GM10248 (cell line): ENCODE measurements around the gene ACBD4.

Experiments
- CTCF ChIA-PET: fragments of 300-600 bp; sonication (Branson Sonifier 250); formaldehyde crosslinking; extraction: SDS; loops from one replicate; lab custom pipeline; 2021; ENCODE audit warnings: antibody characterized with exemption; lab: Yijun Ruan, JAX
- POLR2A ChIA-PET: fragments of 350-650 bp; sonication (Branson Sonifier 250); formaldehyde crosslinking; extraction: SDS; loops from one replicate; lab custom pipeline; 2020; ENCODE audit warnings: antibody characterized with exemption; lab: Yijun Ruan, JAX
- DNase-seq: peaks from one replicate; pipeline ENCODE4 v3.0.0; 2012; ENCODE audit errors: extremely low spot score
- CTCF ChIP-seq: IDR thresholded peaks from 2 replicates; pipeline ENCODE4 v1.5.1; 2012; ENCODE audit warnings: mild to moderate bottlenecking, low read depth; ENCODE audit errors: extremely low read depth, missing control alignments, control extremely low read depth

ACBD4 gene

GRCh38 chr17:45135192-45135977, at the start of gene ACBD4:
ACBD4 (plus strand) TSS chr17:45135687; CDS start chr17:45136145, 458 bp downstream.
- TF ChIP-seq CTCF = peak; percentile 100
- ChIA-PET CTCF (interaction anchor here (0.6 to 13.5 kb wide), 120 partner anchors 8 to 717 kb away, joined by 3 to 316 read pairs (median 5); partner anchors contain the start of genes EFTUD2, GFAP, HEXIM1 and HEXIM2), POLR2A (interaction anchor here (0.7 to 1.9 kb wide), 5 partner anchors 9 to 27 kb away, joined by 3 to 48 read pairs (median 4); partner anchors contain the start of genes HEXIM1 and HEXIM2)
- peak; percentile 95 for DNase-seq

GRCh38 chr17:45086391-45086790, 49.1 kb upstream of the ACBD4 start:
- POLR2A ChIA-PET = interaction anchor here (0.6 kb wide), 1 partner anchor 62 kb away, joined by 3 read pairs; no protein-coding TSS in a partner anchor
- no peak for DNase-seq
- TF ChIP-seq CTCF = no peak
- CTCF ChIA-PET = interaction anchor here (0.9 to 3.7 kb wide), 4 partner anchors 13 to 166 kb away, joined by 3 to 21 read pairs (median 6); partner anchors contain the start of gene ACBD4

GRCh38 chr17:45086865-45087503, 48.5 kb upstream of the ACBD4 start:
- ChIA-PET POLR2A (no interaction called here), CTCF (interaction anchor here (1.6 to 3.7 kb wide), 3 partner anchors 12 to 167 kb away, joined by 5 to 21 read pairs (median 6); partner anchors contain the start of gene ACBD4)
- no peak for TF ChIP-seq CTCF

GRCh38 chr17:45087504-45087975, 47.9 kb upstream of the ACBD4 start:
- no peak for DNase-seq
- POLR2A ChIA-PET = no interaction called here
- CTCF ChIA-PET = interaction anchor here (1.6 to 3.7 kb wide), 3 partner anchors 12 to 167 kb away, joined by 5 to 21 read pairs (median 6); partner anchors contain the start of gene ACBD4
- TF ChIP-seq CTCF = no peak

More at GRCh38 chr17:45086865-45087503, 48.5 kb upstream of the ACBD4 start:
- no peak for DNase-seq

GRCh38 chr17:45087978-45088377, 47.5 kb upstream of the ACBD4 start:
- POLR2A ChIA-PET = no interaction called here
- no peak for TF ChIP-seq CTCF
- CTCF ChIA-PET = interaction anchor here (1.7 to 3.2 kb wide), 2 partner anchors 11 to 168 kb away, joined by 5 to 17 read pairs; no protein-coding TSS in a partner anchor
- DNase-seq = no peak

GRCh38 chr17:45088741-45089140, 46.7 kb upstream of the ACBD4 start:
- TF ChIP-seq CTCF = no peak
- DNase-seq = no peak
- ChIA-PET CTCF (interaction anchor here (0.8 to 3.2 kb wide), 4 partner anchors 10 to 168 kb away, joined by 3 to 17 read pairs (median 3); partner anchors contain the start of gene ACBD4), POLR2A (interaction anchor here (0.9 kb wide), 1 partner anchor 60 kb away, joined by 4 read pairs; no protein-coding TSS in a partner anchor)
